ENCODE measurements around the gene NR2F1-AS1. TPM values are rescaled to one million over a fixed set of nuclear protein-coding genes. Genes with fewer than 3 reads are reported as not detected.

NR2F1-AS1 gene
- total and polyA plus RNA-seq, 9 of the 15 experiments (the other 6 are each of a cell fraction or from before 2014, with no cell fraction given) = not detected

DNA sequence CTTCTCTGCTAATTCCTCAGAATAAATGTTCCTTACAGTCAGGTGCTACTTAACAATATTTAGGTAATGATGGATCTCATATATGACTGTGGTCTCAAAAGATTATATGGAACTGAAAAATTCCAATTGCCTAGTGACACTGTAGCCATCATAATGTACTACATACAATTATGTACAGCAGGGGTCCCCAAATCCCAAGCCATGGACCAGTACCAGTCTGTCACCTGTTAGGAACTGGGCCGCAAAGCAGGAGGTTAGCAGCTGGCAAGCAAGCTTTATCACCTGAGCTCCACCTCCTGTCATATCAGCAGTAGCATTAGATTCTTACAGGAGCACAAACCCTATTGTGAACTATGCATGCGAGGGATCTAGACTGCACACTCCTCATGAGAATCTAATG is 69.6 kb downstream of the NR2F1-AS1 start:
- DNase-seq (ENCODE audit: extremely low read depth in 1 of 4, low spot score in 3 of 4) = no peak
- BruUV-seq (replicated peaks) = no TSS peak
- POLR2A ChIA-PET = no interaction called here
- TF ChIP-seq, protein P1, sequence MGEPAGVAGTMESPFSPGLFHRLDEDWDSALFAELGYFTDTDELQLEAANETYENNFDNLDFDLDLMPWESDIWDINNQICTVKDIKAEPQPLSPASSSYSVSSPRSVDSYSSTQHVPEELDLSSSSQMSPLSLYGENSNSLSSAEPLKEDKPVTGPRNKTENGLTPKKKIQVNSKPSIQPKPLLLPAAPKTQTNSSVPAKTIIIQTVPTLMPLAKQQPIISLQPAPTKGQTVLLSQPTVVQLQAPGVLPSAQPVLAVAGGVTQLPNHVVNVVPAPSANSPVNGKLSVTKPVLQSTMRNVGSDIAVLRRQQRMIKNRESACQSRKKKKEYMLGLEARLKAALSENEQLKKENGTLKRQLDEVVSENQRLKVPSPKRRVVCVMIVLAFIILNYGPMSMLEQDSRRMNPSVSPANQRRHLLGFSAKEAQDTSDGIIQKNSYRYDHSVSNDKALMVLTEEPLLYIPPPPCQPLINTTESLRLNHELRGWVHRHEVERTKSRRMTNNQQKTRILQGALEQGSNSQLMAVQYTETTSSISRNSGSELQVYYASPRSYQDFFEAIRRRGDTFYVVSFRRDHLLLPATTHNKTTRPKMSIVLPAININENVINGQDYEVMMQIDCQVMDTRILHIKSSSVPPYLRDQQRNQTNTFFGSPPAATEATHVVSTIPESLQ (CRISPR knock-in tag; IDR thresholded peaks at IDR 0.05) = no peak
- TF ChIP-seq ZNF197 (CRISPR knock-in tag; IDR thresholded peaks at IDR 0.05; ENCODE audit: low read depth) (no peak), ZSCAN29 (IDR thresholded peaks at IDR 0.05) (no peak), SMAD3 (CRISPR knock-in tag; conservative IDR thresholded peaks at IDR 0.05) (no peak), CREM (IDR thresholded peaks at IDR 0.05; ENCODE audit: low read depth) (no peak), ZNF134 (CRISPR knock-in tag; conservative IDR thresholded peaks at IDR 0.05) (no peak), ZBTB1 (CRISPR knock-in tag; IDR thresholded peaks at IDR 0.05; ENCODE audit: borderline replicate concordance, low read depth) (no peak), ZNF282 (CRISPR knock-in tag; IDR thresholded peaks at IDR 0.05) (no peak), ELF2 (CRISPR knock-in tag; IDR thresholded peaks at IDR 0.05) (no peak), FOXP1 (CRISPR knock-in tag; IDR thresholded peaks at IDR 0.05) (no peak), BRD4 (IDR thresholded peaks at IDR 0.05) (no peak), HIVEP1 (CRISPR knock-in tag; IDR thresholded peaks at IDR 0.05) (no peak), KLF10 (CRISPR knock-in tag; IDR thresholded peaks at IDR 0.05) (no peak), NR4A1 (CRISPR knock-in tag; IDR thresholded peaks at IDR 0.05) (no peak), NR4A1 (tag; IDR thresholded peaks at IDR 0.05) (no peak), ZKSCAN1 (IDR thresholded peaks at IDR 0.05; ENCODE audit: low read depth, low read length) (no peak), SAFB (IDR thresholded peaks at IDR 0.05; ENCODE audit: borderline replicate concordance, low read depth, low read length) (no peak), HEY1 (CRISPR knock-in tag; IDR thresholded peaks at IDR 0.05; ENCODE audit: borderline replicate concordance) (no peak), KAT8 (IDR thresholded peaks at IDR 0.05; ENCODE audit: low read depth) (no peak), CHCHD3 (CRISPR knock-in tag; IDR thresholded peaks at IDR 0.05) (no peak)
- TF ChIP-seq, protein P2, sequence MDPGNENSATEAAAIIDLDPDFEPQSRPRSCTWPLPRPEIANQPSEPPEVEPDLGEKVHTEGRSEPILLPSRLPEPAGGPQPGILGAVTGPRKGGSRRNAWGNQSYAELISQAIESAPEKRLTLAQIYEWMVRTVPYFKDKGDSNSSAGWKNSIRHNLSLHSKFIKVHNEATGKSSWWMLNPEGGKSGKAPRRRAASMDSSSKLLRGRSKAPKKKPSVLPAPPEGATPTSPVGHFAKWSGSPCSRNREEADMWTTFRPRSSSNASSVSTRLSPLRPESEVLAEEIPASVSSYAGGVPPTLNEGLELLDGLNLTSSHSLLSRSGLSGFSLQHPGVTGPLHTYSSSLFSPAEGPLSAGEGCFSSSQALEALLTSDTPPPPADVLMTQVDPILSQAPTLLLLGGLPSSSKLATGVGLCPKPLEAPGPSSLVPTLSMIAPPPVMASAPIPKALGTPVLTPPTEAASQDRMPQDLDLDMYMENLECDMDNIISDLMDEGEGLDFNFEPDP (CRISPR knock-in tag; IDR thresholded peaks at IDR 0.05) = no peak
- H3K9me3 ChIP-seq (replicated peaks; ENCODE audit: control insufficient read depth, insufficient read depth, low read depth, low read length) = no peaks in the 10 kb centered on the region; the same call in 1 of the 2 replicates
- FAIRE-seq = no peak
- H2AFZ ChIP-seq (ENCODE audit: low read depth, low read length) = no peak overlapping the region
- H3K36me3 ChIP-seq (ENCODE audit: control insufficient read depth, insufficient read depth, low read length) = no peaks in the 10 kb centered on the region
- in situ Hi-C loops (cut with MboI) = no loop called here
- H4K20me1 ChIP-seq (replicated peaks; ENCODE audit: control insufficient read depth, insufficient read depth, low read length) = no peaks in the 10 kb centered on the region
- CTCF ChIA-PET (ENCODE audit: low intra/inter-chr PET ratio) = no interaction called here
- no peaks in the 10 kb centered on the region for H3K4me1 ChIP-seq (replicated peaks in 1 of 2; ENCODE audit: control insufficient read depth in 2 of 2, insufficient read depth in 2 of 2, low read length in 2 of 2)
- no peak overlapping the region for H3K4me3 ChIP-seq
- H3K9ac ChIP-seq (ENCODE audit: insufficient read depth in 1 of 2, low read depth in 2 of 2, low read length in 2 of 2) = no peak overlapping the region
- no peak for ATAC-seq
- H3K27ac ChIP-seq (ENCODE audit: extremely low read depth, low read depth, low read length) = no peak overlapping the region
- 8% methylated on average over 2 of the region's 2 CpGs for WGBS (ENCODE audit: insufficient coverage, low coverage, missing lambda C conversion rate)
- no peak overlapping the region for H3K4me2 ChIP-seq (ENCODE audit: insufficient read depth, low read length)
- H3K9me1 ChIP-seq (ENCODE audit: control insufficient read depth, insufficient read depth, low read length) = no peaks in the 10 kb centered on the region
- H3K27me3 ChIP-seq (ENCODE audit: control insufficient read depth in 2 of 2, insufficient read depth in 2 of 2, low read length in 2 of 2) = no peaks in the 10 kb centered on the region
- no peaks in the 10 kb centered on the region for H3K79me2 ChIP-seq (ENCODE audit: control insufficient read depth, insufficient read depth, low read length)
- intact Hi-C loops (cut with micrococcal nuclease) = no loop called here

All from K562 (cell line).